Measurements from ENCODE around the gene ACOX3.

The ACOX3 gene

DNA sequence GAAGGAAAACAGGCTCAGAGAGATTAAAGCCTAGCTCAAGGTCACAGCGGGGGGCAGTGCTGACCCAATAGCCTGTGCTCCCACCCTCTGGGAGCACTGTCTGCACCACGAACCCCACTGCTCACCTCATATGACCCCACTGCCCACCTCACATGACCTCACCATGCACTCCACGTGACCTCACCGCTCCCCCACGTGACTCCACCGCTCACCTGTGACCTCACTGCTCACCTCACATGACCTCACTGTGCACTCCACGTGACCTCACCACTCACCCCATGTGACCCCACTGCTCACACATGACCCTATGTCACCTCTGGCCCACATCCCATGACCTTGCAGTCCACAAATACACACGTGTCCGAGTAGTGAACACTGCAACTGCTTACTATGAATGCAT lies 55.4 kb downstream of the ACOX3 start:
- no peak for DNase-seq

DNA sequence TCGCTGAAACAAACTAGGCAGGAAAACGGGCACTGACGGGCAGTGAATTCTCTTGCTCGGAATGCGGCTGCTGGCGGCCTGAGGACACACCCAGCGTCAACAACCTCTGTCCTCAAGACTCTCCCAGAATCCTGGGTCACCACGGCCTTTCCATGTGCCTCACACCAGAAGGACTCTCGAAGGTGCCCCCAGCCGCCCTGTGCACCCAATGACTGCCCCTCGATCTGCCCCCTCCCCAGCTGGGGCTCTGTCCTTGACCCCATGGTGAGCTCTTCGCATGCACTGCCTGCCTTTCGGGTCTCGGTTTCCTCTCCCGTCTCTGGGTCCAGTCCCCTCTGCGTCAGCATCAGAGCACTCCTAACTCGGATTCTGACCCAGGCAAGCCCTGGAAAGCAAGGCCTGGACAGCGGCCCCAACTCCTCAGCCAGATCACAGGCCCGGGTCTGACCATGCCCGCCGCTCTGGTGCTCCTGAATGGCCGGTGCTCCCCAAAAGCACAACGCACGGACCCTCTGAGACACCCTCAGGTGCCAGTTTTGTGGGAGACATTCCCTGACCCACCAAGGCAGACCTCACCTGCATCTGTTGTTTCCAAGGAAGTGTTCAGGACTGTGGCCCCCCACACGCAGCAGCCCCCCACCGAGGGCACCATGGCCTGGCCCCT lies 56.0 kb downstream of the ACOX3 start:
- no peak for DNase-seq

DNA sequence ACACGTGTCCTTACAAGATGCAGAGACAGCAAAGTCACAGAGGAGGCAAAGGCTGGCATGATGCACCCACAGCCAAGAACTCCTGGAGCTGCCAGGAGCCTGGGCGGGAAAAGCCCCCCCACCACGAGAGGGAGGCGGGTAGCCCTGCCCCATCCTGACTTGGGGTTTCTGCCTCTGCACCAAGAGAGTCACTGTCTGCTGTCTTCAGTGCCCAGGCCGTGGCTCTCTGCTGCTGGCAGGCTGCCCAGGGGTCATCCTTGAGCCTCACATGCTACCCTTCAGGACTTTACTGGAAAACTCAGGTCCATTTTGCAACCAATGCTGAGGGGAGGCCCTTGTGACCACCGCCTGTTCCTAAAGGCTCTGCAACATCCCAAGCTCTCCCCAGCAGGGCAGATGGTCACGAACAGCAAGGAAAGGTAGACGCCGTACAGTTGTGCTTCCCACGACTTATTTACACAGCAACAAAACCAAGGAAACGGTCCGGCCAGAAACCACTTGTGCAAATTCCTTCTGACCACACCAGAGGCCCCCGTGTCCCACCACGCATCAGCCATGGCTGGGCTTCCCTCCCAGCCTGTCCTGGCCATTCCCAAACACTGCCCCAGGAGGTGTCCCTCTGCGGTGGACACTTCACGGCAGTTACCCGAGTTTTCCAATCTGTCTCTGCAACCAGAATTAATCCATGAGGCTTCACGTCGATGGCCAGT lies 56.9 kb downstream of the ACOX3 start:
- DNase-seq, result no peak

DNA sequence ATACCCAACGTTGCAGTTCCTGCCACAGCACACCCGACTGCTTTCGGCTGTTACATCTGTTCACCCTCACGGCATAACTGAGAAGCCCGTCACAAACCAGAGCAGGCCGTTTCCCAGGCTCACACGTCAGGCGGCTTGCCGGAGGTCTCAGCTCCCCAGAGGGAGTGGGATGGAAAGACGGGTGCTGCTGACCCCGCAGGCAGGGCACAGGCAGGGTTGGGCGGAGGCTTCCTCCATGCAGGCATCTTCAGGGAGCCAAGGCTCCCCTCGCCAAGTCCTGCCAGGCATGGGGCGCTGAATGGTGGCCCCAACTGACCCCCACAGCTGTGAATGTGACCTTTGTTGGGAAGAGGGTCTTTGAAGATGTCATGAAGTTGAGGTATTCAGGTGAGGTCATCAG lies 57.5 kb downstream of the ACOX3 start:
- DNase-seq, result no peak

DNA sequence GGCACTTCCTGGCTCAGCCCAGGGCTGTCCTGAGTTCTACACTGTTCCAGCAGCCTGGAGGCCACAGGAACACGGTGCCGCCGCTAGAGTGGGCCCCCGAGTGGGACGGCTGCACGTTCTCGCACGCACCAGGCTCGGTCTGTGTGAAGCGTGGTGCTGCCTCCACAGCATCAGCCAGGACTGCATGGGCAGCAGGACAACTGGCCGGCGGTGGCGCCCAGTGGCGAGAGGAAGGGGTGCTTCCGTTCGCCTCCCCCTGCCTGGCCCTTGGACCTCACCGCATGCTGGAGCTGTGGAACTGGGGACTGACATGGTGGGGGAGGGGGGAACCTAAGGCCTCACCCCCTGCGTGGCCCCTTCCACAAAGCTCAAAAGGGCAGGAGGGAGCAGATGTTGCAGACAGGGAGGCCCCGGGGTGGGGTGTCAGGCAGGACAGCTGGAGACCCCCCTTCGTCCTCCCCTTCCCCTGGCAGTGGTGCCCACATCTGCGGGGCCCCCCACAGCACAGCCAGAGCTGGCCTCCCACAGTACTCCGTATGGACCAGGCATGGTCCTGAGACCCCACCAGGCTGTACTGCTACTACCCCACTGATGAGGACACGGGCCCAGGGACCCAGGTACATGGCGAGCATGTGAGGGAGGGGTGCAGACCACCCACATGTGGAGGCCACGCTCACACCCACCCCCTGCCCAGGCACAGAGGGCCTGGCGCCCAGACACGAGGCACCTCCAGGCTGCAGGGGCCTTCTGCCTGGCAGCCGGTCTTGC lies 58.5 kb downstream of the ACOX3 start:
- no peak for DNase-seq

DNA sequence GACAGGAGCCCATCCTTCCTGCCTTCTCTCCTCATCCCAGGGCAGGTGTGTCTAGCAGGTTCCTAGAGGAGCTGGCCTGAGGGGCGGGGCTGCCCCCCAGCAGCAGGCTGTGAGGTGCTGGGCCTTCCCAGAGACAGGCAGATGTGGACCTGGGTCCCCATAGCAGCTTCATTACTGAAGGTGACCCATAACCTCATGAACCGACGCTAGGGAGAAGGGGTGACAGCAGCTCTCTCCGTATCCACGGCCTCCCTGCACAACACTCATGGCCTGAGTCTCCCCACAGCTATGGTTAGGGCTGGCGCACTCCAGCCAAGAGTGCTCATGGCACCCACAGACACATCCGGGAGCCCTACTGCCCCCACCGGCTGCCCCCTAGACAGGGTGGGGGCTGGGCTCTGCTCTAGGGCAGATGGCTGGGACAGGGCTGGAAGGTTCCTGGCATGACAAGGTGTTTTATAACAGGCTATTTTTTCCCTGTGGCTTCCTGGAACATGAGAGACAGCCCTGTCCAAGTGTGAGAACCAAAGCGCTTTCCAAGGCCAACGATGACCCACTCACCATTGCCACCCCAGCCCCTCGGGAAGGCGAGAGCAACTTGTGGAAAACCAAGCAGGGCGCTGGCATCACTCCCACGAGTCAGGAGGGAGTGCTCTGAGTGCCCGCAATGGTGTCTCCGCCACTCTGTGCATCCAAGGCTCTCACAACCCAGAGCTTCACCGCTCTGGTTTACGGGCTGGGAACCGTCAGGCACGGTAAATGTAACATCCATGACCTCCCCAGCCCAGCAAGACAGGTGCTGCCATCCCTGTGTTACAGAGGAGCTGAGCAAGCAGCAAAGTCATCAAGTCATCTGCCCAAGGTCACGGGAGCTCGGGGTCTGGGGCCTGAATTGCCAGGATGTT lies 59.8 kb downstream of the ACOX3 start:
- DNase-seq, result no peak

DNA sequence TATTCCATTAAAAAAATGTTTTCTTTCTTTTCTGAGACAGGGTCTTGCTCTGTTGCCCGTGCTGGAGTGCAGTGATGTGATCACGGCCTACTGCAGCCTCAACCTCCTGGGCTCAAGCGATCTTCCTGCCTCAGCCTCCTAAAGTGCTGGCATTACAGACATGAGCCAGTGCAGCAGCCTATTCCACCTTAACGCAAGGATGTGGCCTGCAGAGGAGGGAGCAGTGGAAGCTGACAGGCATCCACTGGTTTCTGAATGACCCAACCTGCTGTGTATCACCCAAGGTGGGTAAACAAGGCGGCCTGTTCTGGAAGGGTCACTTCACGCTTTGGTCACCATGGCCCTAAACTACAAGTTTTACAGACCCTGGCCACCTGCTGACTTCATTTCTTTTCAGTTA lies 60.8 kb downstream of the ACOX3 start:
- DNase-seq, result no peak

DNA sequence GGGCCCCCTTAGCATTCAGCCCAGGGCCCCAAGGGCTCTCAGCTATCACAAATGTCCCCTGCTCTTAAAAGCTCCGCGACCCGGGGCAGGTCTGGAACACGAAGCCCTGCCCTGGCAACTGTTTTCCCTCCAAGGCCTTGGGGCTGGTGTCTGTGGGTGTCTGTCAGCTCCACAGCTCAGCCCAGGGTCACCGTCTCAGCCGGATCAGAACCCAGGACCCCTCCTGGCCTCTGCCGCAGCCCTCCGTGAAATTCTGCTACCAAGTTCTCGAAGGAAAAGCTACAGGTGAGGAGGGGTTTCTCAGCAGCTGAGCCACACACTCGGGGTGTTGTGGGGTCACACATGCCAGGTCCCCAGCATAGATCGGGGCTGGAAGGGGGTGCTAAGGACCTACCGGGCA lies 61.2 kb downstream of the ACOX3 start:
- no peak for DNase-seq

DNA sequence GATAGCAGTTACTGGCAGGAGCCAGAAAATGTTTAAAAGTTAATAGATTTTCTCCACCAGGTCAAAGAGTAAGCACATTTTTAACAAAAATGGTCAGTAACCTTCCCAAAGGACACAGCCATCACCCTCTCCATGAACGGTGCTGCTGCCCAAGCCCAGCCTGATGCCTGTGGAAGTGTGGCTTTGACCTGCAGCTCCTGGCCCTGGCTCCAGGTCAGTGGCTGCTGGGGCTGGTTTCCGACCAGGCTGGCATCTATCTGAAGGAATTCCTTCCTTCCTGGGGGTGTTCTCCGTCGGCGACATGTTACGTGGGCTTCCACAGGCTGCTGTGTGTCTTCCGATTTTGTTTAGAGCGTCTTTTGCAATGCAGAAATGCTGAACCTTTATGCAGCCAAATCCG lies 61.7 kb downstream of the ACOX3 start:
- DNase-seq, result no peak

DNA sequence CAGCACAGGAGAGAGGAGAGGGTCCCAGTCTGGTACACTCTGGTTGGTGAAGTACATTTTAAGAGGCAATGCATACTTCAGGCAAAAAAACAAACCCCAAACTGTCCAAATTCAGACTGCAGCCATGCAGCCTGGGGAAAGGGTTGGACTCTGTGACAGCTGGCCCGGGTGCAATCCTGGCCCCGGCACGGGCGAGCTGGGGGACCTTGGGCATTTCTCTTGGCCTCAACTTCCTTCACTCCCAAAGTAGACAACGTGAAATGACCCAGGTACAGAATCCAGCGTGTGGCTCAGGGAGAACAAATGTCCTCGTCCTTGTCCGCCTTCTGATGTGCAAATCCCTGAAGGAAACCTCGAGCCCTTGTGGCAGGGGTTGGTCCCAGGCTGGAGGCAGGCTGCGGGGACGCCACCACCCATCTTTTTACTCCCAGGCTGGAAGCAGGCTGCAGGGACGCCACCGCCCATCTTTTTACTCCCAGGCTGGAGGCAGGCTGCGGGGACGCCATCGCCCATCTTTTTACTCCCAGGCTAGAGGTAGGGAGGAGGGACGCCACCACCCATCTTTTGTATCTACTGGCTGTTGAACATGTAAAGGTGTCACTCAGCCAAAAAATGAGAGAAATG lies 62.3 kb downstream of the ACOX3 start:
- no peak for DNase-seq

DNA sequence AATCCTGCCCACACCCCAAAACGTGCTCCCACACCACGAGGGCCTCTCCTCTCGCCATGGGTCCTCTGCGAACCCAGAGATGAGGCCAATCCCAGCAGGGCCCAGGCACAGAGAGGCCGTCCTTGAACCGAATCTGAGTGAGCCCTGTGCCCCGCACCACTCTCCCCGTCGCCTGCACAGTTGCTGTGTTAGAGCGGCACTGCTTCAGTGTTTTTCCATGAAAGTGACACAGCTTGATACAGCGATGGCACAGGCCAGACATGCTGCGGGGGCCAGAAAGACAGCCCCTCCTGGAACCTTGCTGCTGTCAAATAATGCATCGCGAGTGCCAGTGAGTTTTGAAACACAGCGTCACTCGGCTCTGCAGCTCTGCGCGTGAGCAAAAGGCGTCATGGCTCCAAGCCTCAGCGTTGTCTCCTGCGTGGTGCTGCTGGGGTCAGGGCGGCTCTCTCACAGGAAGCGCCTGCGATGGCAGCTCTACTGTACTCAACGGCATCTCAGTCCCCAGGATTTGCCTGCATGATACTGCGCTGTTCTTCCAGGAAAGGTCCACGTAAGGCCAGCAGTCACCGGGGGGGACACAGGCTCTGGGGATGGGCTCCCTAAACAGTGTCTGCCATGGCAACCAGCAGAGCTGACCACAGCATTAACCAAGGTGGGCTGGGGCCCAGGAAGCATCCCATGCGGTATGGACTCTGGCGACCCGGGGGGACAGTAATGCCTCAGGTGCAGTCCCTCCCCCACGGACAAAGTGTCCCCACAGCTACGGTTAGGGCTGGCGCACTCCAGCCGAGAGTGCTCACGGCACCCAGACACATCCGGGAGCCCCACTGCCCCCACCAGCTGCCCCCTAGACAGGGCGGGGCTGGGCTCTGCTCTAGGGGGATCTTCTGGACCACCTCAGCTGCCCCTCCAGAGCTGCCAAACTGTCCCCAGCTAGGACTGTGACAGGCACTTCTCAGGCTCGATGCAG lies 63.1 kb downstream of the ACOX3 start:
- DNase-seq, result no peak

DNA sequence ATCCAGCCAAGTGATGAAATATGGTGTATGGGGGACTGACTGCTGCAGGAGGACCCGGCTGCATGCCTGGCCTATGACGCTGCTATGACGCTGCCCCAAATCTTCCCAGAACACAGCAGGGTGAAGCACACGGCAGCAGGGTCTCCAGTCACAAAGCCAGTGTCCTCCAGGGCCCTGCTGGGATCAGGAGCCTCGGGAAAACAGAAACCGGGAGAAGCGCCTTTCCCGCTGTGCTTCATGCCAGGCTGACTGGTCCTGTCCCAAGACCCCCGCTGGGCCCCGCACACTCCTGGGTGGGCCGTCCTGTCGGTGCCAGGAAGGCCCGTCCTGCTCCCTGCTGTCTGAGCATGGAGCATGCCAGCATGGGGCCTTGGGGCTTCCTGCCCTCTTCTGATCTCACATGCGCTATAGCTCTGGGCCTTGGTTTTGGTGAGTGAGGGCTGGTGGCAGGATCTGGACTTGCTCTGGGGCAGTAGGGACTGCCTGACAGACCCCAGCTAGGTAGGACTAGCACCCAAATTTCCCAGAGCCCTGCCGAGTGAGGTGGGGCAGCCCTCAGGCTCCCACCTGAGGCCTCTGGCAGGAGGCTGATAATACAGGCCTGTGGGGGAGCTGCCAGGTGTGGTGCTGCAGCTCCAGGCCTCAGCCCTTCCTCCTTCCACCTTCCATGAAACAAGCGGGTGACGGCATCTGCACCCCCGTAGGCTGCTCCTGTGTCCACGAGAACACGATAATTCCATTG lies 64.0 kb downstream of the ACOX3 start:
- no peak for DNase-seq

DNA sequence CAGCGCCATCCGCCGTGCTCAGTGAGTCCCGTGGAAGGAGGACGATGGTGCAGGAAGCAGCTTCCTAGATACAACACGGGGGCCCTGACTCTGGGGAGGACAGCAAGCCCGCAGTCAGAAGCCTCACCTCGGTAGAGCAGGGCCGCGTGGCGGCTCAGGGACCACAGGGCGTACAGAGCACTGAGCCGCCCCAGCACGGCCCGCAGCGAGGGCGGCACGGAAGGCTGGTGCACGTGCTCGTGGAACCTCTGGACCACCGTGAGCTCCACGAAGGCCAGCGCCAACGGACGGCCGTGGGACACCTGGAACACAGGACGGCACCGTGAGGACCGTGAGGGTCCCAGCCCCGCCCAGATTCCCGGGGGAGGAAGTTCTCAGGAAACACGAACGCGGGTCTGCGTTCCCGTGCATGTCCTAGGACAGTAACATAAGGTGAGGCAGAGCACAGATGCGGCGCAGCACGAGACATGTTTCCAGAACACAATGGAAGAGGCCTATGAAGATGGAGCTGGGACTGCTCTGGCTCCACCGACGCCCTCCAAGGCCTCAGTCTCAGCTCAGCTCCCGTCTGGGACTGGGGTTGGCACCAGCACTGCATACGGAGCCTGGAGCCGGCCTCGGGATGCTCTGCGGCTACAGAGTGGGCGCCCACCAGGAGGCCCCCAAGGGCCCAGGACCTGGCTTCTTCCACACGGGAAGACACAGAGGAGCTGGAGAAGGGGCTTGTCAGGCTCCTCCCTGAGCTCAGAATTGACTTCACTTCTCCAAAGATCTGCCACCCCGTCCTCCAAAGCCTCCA lies 65.5 kb downstream of the ACOX3 start:
- DNase-seq, result no peak

DNA sequence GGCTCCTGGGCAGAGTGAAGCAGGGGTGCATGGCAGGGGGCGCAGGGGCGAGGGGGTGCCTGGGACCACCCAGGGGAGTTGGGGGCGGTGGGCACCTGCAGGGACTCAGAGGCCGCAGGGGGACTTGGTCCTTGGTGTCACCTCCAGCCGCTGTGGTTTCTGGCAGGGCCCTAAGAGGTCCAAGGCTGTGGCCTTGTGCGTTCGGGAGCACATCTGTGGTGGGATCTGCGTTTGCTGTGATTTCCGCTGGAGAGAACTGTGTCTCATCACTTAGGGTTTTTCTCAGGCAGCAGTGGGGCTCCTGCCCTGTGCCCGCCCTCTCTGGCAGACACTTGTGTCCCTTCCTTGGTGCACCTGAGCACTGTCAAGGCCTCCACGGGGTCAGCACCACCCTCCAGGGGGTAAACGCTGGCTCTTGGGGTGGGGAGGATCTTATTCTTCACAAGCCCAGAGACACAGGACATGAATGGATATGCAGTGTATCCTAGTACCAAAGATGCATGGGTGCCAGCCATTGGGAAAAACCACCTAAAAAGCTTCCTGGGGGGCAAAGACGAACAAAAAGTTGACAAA lies 66.5 kb downstream of the ACOX3 start:
- no peak for DNase-seq

DNA sequence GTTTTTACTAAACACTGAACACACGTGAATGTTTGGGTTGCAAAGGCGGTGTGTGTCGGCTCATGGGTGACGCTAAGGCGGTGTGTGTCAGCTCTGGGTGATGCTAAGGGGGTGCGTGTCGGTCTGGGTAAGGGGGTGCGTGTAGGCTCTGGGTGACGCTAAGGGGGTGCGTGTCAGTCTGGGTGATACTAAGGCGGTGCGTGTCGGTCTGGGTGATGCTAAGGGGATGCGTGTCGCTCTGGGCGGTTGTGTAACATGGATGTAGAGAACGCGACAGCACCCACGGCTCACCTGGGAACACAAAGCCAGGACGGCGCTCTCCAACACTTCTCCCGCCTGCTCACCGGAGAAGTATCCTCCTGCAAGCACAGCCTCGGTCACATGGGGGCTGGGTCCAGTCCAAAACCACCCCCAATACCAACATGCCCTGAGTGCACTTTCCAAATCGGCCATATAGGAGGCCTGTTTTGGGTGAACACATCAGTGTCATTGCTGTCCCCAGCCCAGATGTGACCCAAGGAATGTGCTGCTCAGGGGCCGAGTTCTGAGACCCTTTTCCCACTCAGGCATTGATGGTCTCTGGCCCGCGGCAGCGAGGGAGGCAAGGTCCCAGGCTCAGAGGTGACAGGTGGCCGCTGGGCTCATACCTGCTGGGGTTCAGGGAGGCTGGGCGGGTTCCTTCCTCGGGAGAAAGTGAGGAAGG lies 67.1 kb downstream of the ACOX3 start:
- DNase-seq, result no peak

DNA sequence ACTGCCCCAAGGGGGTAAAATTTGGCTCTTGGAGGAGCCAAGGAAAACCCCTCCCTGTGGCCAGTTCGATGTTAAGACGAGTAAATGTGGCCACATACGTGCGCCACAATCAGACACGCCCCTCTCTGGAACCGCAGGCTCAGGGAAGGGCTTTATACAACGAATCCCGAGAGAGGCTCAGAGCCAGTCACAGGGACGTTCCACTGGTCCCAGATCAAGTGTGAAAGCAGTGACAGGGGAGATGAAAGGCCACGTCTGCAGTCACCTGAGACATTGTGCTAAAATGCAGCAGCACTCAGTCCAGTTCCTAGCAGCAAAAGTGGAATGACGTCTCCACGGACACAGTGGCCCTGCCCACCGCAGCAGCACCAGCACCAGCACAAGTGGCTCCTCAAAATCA lies 68.0 kb downstream of the ACOX3 start:
- no peak for DNase-seq

DNA sequence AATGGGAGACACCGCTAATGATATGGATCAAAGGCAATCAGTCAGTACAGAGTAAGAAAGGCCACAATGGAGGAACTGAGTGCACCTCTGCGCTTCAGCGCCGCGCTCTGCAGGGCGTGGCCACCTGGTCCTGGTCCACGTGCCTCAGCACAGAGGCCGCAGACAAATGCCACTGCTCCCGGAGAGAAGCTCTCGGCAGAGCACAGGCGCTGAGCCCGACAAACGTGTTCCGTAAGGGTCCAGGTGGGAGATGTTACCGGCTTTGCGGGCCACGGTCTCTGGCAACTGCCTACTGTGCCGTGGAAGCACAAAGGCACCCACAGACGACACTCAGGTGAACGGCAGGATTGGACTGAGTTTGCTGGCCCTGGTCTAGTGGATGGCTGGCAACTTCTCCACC lies 68.9 kb downstream of the ACOX3 start:
- no peak for DNase-seq

DNA sequence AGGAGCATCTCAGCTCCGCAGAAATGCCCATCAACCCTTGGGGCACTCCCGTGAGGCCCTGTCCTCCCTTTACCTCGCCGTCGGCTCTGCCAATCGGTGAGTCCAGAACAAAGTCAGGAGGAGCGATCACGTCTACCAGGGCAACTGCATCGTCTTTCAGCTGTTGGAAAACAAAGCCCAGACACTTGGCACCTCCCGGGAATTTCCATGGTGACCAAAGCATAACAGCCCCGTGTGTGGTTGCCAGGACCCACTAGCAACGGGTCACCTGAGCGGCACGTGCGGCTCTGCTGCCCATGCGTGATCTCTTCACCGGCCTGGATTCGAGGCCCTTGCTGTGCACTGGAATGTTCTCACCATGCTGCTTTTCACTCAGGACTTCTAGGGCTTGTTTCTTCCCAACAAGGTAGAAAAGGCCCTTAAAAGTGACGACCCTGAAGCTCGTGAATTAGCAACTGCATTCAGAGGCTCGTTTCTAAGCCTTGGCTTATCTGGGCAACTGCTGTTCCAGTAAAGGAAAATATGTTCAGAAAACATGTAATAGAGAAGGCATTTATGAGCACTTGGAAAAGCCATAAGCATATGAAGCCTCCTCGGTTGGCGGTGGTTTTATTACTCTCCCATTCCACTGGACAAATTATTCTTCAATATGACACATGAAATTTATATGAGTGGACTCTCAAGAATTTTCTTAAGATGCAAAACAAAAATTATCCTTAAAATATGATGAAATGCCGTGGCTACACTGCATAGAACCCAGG lies 69.5 kb downstream of the ACOX3 start:
- no peak for DNase-seq
